OCI-LY3 (cell line): ENCODE results near the gene HSPBP1.

Experiments used
- CTCF ChIP-seq: fragments of 200-600, 300-600 bp; sonication (generic); IDR thresholded peaks from 2 replicates; pipeline ENCODE4 v1.5.1; 2014; ENCODE audit warnings: antibody characterized with exemption, low read length, low read depth
- EZH2phosphoT487 ChIP-seq: fragments of 200-600 bp; shearing (Covaris generic); IDR thresholded peaks from 2 replicates; pipeline ENCODE4 v1.6.1; 2018; ENCODE audit warnings: antibody characterized with exemption, mixed run types, low read depth

GRCh38 chr19:55255618-55256423 is 24.1 kb downstream of the HSPBP1 start:
- TF ChIP-seq CTCF (no peak), EZH2phosphoT487 (no peak)
